HG03280 (cell line): ENCODE data around the gene NUP107.
A peak's percentile ranks its signal among the peaks of the same experiment; 100 is the strongest.
"Not testable (repeated sequence)": the region's sequence is repeated elsewhere in the genome, so short reads cannot be mapped to it uniquely, and the experiment has no call there.

Experiments used
- ATAC-seq: cut with Tn5 transposase; IDR thresholded peaks from one replicate; pipeline ENCODE4 v1.9.1; 2021; ENCODE audit warnings: mild to moderate bottlenecking, moderate library complexity; ENCODE audit not compliant: unreplicated experiment

The NUP107 gene

DNA sequence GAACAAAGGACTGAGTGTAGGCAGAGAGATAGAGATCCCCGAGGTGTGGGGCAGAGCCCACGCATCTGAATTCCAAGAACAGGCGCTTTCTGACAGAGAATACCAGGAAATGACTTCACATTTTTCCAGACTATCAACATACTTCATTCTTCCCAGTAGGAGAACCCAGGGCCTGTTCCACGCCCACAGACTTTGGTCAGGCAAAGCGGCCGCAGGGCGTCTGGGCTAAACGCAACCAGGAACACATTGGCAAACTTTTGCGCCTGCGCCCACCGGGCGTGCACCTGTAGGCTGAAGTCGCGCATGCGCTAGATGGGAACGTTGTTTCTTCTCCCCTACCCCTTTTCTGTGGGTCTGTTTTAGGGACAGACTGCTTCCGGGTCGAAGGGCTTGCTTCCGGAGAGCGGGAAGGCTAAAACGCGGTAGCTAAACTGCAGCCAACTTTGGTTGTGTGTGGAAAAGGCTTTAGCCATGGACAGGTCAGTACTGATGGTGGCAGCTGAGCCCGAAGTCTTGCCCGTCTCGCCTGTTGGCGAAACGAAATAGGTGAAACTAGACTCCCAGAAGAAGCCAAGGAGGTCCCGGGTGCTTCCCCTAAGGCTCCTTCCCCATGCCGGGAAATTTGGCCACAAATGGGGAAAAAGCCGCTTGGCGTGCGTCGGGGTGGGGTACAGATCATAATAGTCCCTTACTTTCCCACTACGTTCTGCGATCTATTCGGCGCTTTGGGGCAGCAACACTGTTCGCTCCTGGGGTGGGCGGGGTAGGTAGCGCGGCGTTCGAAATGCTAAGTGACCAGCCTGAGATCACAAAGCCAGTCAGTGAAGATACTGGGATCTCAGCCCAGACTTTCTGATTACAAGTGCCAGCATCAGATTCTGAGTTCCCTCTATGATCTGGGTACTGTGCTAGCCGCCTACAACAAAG is at the start of gene NUP107:
TSS of gene NUP107 (plus strand) at position 384 of the 927 bp plus-strand sequence. CDS start at position 472, 88 bp downstream.
- ATAC-seq = peak; percentile 97

DNA sequence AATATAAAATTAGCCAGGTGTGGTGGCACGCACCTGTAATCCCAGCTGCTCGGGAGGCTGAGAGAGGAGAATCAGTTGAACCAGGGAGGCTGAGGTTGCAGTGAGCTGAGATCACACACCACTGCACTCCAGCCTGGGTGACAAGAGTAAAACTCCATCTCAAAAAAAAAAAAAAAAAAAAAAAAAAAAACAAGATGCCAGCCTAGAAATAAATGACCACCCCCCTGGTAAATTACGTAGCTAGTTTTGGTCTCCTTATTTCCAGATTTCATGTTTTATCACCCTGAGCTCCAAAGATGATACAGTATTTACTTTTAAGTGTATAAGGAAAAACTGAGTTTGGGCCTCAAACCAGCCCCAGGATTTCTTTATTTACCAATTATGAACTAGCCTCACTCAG is 49.3 kb upstream of the NUP107 start:
- not testable (repeated sequence) for ATAC-seq

DNA sequence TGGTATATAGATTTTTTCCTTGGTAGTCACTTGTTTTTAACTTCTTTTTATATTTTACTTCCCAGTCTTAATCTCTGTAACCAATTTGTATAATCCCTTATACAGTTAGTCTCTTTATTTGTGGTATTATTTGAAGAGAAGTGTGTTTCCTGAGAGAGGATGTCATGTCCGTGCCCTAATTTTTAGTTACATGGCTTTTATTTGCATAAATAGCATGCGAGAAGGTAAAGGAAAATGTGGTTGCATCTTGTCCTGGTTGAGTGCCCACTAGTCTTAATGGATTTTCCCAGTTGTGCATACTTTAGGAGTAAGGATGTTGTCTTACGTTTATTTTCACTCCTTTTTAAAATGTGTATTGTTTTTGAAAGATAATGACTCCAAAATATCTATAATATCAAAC is 48.6 kb upstream of the NUP107 start:
- ATAC-seq = no peak

DNA sequence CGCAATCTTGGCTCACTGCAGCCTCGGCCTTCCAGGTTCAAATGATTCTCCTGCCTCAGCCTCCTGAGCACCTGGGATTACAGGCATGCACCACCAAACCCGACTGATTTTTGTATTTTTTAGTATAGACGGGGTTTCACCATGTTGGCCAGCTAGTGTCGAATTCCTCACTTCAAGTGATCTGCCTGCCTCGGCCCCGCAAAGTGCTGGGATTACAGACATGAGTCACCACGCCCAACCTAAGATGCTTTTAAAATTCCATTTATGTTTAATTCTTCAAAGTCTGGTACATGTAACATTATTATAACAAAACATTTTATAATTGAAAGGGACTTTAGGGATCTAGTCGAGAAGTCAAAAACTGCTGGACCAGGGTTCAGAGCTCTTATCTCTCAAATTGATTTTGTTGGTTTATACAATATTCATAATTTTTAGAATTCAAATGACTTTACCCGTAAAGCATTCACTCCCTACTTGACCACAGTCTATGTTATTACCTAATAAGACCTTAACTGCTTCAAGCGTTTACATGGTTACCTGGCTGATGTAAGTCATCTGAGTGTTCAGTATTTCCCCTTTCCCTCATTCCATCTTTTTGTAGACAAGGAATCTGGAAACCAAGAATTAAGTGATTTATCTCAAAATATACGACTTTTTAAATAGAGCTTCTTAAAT is 47.9 kb upstream of the NUP107 start:
- no peak for ATAC-seq

DNA sequence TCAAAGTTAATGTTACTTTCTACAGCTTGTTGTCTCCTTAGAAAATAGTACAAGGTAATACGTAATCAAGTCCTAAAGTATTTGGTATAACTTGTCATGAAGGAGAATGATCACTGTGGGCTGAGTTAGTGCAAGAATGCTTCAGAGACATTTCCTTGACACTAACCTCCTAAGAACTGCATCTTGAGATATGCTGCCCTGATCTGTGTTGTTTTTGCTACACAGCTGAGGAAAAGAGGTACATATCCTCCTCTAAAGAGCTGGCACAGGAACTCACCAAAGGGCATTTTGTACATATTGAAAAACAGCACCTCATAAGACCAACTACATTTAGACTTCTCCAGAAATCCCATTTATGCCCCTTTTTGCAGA is 47.4 kb upstream of the NUP107 start:
- no peak for ATAC-seq

DNA sequence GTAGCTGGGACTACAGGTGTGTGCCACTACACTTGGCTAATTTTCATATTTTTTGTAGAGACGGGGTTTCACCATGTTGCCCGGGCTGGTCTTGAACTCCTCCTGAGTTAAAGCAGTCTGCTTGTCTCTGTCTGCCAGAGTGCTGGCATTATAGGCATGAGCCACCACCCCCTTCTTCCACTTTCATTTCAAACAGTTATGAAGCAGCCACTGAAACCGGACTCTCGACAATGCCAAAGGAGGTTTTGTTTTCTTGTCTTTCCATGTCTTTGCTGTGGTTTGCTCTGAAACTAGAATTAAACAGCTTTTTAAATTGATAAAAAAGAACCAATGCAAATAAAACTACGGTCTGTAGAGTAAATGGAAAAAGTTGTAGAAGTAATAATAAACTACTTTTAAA is 45.6 kb upstream of the NUP107 start:
- ATAC-seq = peak; percentile 94

DNA sequence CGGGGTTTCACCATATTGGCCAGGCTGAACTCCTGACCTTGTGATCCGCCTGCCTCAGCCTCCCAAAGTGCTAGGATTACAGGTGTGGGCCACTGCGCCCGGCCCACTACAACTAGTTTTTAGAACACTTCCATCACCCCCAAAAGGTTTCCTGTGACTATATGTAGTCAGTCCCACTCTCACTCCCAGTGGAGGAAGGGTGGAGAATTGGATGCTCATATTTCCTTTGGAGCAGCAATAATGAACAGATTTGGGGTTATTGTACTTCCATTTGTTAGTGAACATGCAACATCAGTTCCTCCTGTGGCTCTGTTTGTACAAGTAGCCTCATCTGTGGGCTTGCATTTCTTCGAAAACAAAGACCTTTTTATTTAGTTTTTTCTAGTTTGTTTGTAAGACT is 40.3 kb upstream of the NUP107 start:
- no peak for ATAC-seq

DNA sequence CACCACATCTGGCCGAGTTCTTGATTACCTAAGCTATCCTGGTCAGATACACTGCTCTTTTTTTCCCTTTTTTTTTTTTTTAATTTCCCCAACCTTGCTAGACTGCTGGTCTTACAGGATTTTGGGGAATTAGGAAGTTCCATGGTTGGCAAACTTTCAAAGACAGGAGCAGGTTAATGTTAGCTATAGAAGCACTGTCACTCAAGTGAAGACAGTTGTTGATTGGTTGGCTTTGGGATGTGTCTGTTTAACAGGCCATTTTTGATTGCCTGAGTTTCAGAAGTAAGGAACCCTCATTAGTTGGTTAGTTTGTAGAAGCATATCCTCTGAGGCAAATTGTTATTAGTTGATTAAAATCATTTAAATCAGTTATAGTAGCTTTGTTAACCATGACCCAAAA is 39.3 kb upstream of the NUP107 start:
- no peak for ATAC-seq

DNA sequence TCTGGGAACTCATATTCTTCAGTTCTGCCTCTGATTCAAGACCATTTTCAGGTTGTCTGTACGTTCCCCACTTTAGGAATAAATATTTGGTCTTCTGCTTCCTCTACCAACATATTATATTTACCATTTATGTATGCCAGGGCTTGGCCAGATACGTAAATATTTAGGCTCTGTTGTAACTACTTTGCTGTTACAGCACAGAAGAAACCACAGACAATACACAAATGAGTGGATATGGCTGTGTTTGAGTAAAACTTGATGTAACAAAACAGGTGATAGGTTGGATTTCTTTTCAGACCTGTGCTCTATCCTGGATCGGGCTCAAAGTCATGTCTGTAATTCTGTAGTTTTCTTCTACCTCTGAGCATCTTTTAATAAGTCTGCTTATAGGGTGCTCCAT is 38.6 kb upstream of the NUP107 start:
- no peak for ATAC-seq

DNA sequence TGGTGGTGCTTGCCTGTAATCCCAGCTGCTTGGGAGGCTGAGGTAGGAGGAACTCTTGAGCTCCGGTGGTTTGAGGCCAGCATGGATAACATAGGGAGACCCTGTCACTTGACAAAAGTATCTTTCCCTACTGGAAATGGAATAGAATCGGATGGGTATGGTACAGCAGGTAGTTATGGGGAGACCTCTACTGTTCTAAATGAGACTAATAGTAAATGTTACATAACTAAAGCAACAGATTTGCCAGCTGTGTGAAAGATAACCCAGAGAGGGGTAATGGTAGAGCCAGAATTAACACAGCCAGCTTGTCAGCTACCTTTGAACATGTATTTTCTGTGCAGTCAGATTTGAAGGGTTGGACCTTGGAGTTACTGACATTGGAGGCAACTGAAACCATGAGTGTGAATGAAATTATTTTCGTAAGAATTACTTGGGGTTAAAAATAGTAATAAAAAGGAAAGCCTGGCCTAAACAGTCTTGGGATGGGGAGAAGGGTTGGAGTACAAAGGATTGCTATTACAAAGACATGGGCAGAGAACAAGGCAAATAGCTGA is 21.7 kb upstream of the NUP107 start:
- no peak for ATAC-seq

DNA sequence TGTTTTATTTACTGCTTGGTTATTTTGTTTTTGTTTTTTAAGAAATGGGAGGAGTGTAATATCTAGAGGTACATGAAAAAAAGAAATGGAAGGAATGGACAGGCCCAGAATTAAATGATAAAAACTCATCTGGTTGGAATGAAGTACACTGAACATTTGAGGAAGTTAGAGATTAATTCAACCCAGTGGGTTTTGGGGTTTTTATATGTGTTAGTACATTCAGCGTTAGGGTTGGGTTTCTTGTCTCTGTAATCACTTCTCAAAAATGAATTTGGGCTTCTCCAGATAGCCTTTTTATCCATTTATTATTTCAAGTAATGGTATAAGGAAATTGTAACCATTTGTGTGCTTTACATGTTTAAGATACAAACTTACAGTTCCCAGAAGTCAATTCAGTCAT is 19.5 kb upstream of the NUP107 start:
- no peak for ATAC-seq

DNA sequence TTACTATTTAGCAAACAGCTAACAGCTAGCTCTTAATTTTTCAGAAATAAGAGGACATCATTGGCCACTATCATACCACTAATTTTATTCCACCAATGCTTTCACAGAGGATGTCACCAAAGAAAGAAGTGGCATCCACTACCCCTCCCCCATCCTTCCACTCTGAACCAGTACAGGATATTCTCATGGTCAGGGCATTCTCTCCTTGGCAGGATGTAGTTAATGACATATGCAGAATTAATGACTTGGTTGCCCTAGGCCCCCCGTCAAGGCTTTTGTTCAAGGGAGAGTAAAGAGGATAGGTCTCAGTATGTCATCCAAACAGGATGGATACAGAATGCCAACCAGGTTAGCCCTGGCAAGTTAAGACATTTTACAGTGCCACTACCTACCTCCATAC is 18.9 kb upstream of the NUP107 start:
- no peak for ATAC-seq

DNA sequence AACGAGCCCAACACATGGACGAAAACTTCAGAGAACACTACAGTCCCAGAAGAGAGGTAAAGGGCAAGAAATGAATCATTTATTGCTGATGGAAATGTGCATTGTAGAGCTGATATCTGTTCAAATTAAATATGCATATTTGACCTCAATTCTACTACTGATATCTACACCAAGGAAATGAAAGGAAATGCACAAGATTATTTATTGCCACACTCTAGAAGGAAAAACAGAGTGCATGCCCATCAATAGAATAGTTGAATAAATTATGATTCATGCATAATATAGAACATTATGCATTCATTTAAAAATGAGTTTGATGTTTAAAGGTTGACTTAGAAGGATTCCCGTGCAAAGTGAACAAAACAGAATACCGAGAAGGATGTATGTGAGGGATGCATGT is 15.6 kb upstream of the NUP107 start:
- ATAC-seq = no peak

DNA sequence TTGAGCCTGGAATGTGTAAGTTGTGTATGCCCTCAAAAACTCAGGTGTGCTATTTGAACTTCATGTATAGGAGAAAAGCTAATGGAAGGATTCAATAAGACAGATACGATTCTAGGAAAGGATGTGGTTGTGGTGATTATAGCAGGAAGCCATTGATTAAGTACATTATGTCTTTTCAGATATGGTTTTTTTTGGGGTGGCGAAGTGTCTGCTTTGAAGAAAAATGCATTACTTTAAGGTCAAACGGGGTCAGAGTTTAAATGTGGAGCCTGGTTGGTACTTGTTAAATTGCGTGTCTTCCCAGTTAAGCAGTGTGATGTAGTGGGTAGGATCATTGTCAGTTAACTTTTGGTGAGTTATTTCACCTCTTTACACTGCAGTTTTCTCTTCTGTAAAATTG is 13.0 kb upstream of the NUP107 start:
- ATAC-seq = no peak

DNA sequence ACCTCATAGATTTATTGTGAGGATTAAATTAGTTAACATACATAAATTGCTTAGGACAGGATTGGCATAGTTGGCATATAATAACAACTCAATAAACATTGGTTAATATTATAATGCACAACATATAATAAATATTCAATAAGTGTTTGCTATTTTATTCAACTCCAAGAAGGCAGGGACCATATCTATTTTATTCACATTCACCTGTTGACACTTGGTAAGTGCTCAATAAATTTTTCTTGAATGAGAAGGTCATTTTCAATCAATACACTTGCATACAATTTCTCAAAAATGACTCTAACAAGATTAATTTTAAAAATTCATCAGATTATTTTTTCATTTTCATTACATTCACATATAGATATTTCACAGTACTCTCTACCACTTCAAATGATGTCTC is 12.4 kb upstream of the NUP107 start:
- ATAC-seq = no peak

DNA sequence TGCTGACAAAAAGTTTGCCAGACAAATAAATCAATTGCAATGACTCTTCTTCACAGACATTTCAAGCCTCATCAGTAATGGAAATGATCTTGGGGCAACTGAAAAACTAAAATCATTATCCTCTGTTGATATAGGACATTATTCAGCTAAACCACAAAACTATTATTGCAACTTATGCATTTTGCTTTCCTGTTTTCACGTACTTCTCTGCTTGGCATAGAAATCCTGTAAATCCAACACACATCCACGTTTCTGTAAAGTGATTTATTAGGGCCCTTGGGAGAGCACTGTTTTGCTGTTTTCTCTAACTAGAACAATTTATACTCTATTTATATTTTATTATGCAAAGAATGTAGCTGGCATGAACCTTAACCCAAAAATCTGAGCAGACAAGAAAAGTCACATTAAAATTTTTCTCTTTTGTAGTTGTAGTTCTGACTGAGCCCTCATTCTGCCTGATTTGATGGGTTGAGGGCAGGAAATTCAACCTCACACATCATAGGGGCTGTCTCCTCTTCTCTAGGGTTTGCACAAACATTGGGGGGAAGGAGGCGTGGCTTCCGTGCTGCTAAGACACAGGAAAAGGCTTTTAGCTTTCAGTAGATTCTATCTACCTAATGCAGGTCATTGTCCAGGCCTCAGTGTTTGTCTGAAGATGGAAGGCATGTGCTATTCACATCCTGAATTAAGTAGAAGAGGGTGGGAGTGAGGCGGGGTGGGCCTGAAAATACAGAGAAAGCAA is 11.5 kb upstream of the NUP107 start:
- no peak for ATAC-seq

DNA sequence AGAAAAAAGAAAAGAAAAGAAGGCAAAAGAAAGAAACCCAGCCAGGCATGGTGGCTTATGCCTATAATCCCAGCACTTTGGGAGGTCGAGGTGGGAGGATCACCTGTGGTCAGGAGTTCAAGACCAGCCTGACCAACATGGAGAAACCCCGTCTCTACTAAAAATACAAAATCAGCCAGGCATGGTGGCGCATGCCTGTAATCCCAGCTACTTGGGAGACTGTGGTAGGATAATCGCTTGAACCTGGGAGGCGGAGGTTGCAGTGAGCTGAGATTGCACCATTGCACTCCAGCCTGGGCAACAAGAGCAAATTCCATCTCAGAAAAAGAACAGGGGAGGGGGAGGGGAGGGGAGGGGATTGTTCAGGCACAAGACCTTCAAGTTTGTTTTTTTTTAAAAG is 9.9 kb upstream of the NUP107 start:
- ATAC-seq = not testable (repeated sequence)

DNA sequence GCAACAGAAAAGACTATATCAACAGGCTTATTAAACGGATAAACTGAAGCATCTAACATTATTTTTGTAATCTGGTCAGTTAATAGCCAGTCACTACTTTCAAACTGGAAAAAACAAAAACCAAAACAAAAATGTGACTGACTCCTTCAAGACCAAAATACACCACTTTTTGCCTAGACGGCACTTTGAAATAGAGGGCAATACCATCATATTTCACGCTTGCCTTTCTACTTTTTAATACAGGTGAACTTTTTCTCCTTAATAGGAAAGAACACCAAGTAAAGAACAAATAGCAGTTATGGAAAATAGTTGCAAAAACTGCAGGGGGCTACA is 550 bp upstream of the NUP107 start:
- peak; percentile 6 for ATAC-seq

DNA sequence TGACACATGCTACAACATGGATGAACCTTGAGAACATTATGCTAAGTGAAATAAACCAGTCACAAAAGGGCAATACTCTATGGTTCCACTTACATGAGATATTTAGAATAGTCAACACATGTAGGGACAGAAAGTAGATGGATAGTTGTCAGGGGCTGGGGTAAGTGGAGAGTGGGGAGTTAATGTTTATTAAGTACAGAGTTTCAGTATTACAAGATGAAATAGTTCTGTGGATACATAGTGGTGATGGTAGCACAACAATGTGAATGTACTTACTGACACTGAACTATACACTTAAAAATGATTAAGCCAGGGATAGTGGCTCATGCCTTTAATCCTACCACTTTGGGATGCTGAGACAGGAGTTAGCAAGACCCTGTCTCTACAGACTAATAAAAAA is 8.7 kb downstream of the NUP107 start:
- no peak for ATAC-seq

DNA sequence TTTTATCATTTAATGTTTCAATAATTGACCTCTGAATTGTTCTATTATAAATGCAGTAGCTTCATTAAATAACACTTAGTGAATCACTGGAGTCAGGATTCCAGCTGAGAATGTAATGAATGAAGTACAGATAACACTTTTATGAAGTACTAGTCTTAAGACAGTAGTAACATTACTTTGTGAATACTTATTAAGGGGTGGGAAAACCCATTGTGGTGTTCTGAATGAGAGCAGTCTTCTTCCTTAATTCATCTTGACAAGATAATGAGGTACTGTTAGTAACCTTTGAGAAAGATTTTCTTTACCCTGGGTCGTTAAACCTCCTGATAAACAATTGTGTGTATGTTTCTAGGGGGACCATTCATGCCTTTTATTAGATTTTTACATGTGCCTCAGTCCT is 12.7 kb downstream of the NUP107 start:
- no peak for ATAC-seq

DNA sequence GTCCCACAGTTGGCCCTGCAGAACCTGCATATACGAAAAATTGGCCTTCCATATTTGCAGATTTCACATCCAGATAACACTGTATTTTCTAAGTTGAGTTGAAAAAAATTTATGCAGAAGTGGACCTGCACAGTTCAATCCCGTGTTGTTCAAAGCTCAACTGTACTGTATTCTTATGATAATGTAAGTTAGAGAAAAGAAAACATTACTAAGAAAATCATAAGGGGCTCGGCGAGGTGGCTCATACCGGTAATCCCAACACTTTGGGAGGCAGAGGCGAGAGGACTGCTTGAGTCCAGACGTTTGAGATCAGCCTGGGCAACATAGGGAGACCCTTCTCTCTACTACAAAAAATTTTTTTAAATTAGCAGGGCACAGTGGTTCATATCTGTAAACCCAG is 41.0 kb downstream of the NUP107 start:
- ATAC-seq = no peak
